ENCODE data around the gene STXBP5.

The STXBP5 gene

GRCh38 chr6:147209762-147210449 is 5.7 kb downstream of the STXBP5 start:
- WGBS: 99% methylated on average over 2 of the region's 2 CpGs
- Histone ChIP-seq H3K14ac (ENCODE audit: low read length in 2 of 2) (no peak overlapping the region), H2AK5ac (ENCODE audit: low read length, severe bottlenecking) (no peak overlapping the region), H3K4me1 (ENCODE audit: control insufficient read depth, insufficient read depth, low read depth, low read length) (peaks cover 2% of the 10 kb centered on the region), H2BK12ac (ENCODE audit: low read length in 2 of 2) (no peak overlapping the region), H2BK15ac (ENCODE audit: low read depth, poor library complexity, severe bottlenecking) (no peak overlapping the region), H3K36me3 (ENCODE audit: control insufficient read depth in 1 of 2, insufficient read depth in 2 of 2, low read depth in 1 of 2, low read length in 2 of 2) (peaks cover 0 to 9% of the 10 kb centered on the region in 2 experiments), H3K4ac (ENCODE audit: low read depth in 1 of 2, low read length in 2 of 2) (no peak overlapping the region), H3K23ac (ENCODE audit: low read length in 2 of 2) (no peak overlapping the region), H3K4me3 (ENCODE audit: insufficient read depth in 1 of 2, low read depth in 1 of 2, low read length in 2 of 2) (no peak overlapping the region), H3K27ac (ENCODE audit: low read length, poor library complexity, severe bottlenecking) (no peak overlapping the region), H3K4me2 (ENCODE audit: low read length, poor library complexity, severe bottlenecking) (no peak overlapping the region), H2AFZ (ENCODE audit: low read depth, low read length) (no peak overlapping the region), H4K91ac (ENCODE audit: low read length) (no peak overlapping the region), H3K18ac (ENCODE audit: low read depth in 1 of 2, low read length in 2 of 2) (no peak overlapping the region), H2BK120ac (ENCODE audit: low read depth, low read length) (no peak overlapping the region), H3K79me1 (replicated peaks; ENCODE audit: low read length, poor library complexity, severe bottlenecking) (peaks cover 15% of the 10 kb centered on the region), H3K27me3 (ENCODE audit: control insufficient read depth in 1 of 2, insufficient read depth in 1 of 2, low read length in 2 of 2) (no peaks in the 10 kb centered on the region), H3K9me3 (ENCODE audit: control insufficient read depth, low read length) (no peaks in the 10 kb centered on the region), H2BK5ac (ENCODE audit: low read depth, low read length, poor library complexity, severe bottlenecking) (no peak overlapping the region), H3K9ac (ENCODE audit: low read length) (no peak overlapping the region), H4K8ac (ENCODE audit: low read length) (no peak overlapping the region)
- no peak for DNase-seq

GRCh38 chr6:147211349-147211748 is 7.1 kb downstream of the STXBP5 start:
- Histone ChIP-seq H2BK120ac (ENCODE audit: low read depth, low read length) (no peak overlapping the region), H2BK12ac (ENCODE audit: low read length in 2 of 2) (no peak overlapping the region), H3K9ac (ENCODE audit: low read length) (no peak overlapping the region), H3K79me1 (replicated peaks; ENCODE audit: low read length, poor library complexity, severe bottlenecking) (peaks cover 19% of the 10 kb centered on the region), H2AK5ac (ENCODE audit: low read length, severe bottlenecking) (no peak overlapping the region), H3K4me1 (ENCODE audit: control insufficient read depth, insufficient read depth, low read depth, low read length) (no peaks in the 10 kb centered on the region), H3K4me3 (ENCODE audit: insufficient read depth in 1 of 2, low read depth in 1 of 2, low read length in 2 of 2) (no peak overlapping the region), H3K18ac (ENCODE audit: low read depth in 1 of 2, low read length in 2 of 2) (peak overlapping the region in 1 of 2 experiments; percentile 21), H3K9me3 (ENCODE audit: control insufficient read depth, low read length) (no peaks in the 10 kb centered on the region), H3K23ac (ENCODE audit: low read length in 2 of 2) (no peak overlapping the region), H4K91ac (ENCODE audit: low read length) (no peak overlapping the region), H3K27ac (ENCODE audit: low read length, poor library complexity, severe bottlenecking) (no peak overlapping the region), H3K27me3 (ENCODE audit: control insufficient read depth in 1 of 2, insufficient read depth in 1 of 2, low read length in 2 of 2) (no peaks in the 10 kb centered on the region), H3K36me3 (ENCODE audit: control insufficient read depth in 1 of 2, insufficient read depth in 2 of 2, low read depth in 1 of 2, low read length in 2 of 2) (peaks cover 0 to 10% of the 10 kb centered on the region in 2 experiments), H2BK5ac (ENCODE audit: low read depth, low read length, poor library complexity, severe bottlenecking) (no peak overlapping the region), H2BK15ac (ENCODE audit: low read depth, poor library complexity, severe bottlenecking) (no peak overlapping the region), H4K8ac (ENCODE audit: low read length) (no peak overlapping the region), H3K4me2 (ENCODE audit: low read length, poor library complexity, severe bottlenecking) (no peak overlapping the region), H3K14ac (ENCODE audit: low read length in 2 of 2) (no peak overlapping the region), H3K4ac (ENCODE audit: low read depth in 1 of 2, low read length in 2 of 2) (no peak overlapping the region), H2AFZ (ENCODE audit: low read depth, low read length) (no peak overlapping the region)
- 100% methylated on average over 2 of the region's 2 CpGs for WGBS
- no peak for DNase-seq

GRCh38 chr6:147211831-147212230 is 7.6 kb downstream of the STXBP5 start:
- Histone ChIP-seq H2AFZ (ENCODE audit: low read depth, low read length) (no peak overlapping the region), H3K27me3 (ENCODE audit: control insufficient read depth in 1 of 2, insufficient read depth in 1 of 2, low read length in 2 of 2) (no peaks in the 10 kb centered on the region), H3K79me1 (replicated peaks; ENCODE audit: low read length, poor library complexity, severe bottlenecking) (peaks cover 19% of the 10 kb centered on the region), H4K91ac (ENCODE audit: low read length) (no peak overlapping the region), H3K4me2 (ENCODE audit: low read length, poor library complexity, severe bottlenecking) (no peak overlapping the region), H4K8ac (ENCODE audit: low read length) (no peak overlapping the region), H2BK5ac (ENCODE audit: low read depth, low read length, poor library complexity, severe bottlenecking) (no peak overlapping the region), H3K4ac (ENCODE audit: low read depth in 1 of 2, low read length in 2 of 2) (no peak overlapping the region), H3K9me3 (ENCODE audit: control insufficient read depth, low read length) (no peaks in the 10 kb centered on the region), H2BK15ac (ENCODE audit: low read depth, poor library complexity, severe bottlenecking) (no peak overlapping the region), H2AK5ac (ENCODE audit: low read length, severe bottlenecking) (no peak overlapping the region), H3K18ac (ENCODE audit: low read depth in 1 of 2, low read length in 2 of 2) (peak overlapping the region in 1 of 2 experiments; percentile 21), H3K4me3 (ENCODE audit: insufficient read depth in 1 of 2, low read depth in 1 of 2, low read length in 2 of 2) (no peak overlapping the region), H2BK12ac (ENCODE audit: low read length in 2 of 2) (no peak overlapping the region), H3K23ac (ENCODE audit: low read length in 2 of 2) (no peak overlapping the region), H2BK120ac (ENCODE audit: low read depth, low read length) (no peak overlapping the region), H3K27ac (ENCODE audit: low read length, poor library complexity, severe bottlenecking) (no peak overlapping the region), H3K9ac (ENCODE audit: low read length) (no peak overlapping the region), H3K14ac (ENCODE audit: low read length in 2 of 2) (no peak overlapping the region), H3K4me1 (ENCODE audit: control insufficient read depth, insufficient read depth, low read depth, low read length) (no peaks in the 10 kb centered on the region), H3K36me3 (ENCODE audit: control insufficient read depth in 1 of 2, insufficient read depth in 2 of 2, low read depth in 1 of 2, low read length in 2 of 2) (peaks cover 0 to 10% of the 10 kb centered on the region in 2 experiments)
- 95% methylated on average over 2 of the region's 4 CpGs for WGBS
- DNase-seq: no peak

DNA sequence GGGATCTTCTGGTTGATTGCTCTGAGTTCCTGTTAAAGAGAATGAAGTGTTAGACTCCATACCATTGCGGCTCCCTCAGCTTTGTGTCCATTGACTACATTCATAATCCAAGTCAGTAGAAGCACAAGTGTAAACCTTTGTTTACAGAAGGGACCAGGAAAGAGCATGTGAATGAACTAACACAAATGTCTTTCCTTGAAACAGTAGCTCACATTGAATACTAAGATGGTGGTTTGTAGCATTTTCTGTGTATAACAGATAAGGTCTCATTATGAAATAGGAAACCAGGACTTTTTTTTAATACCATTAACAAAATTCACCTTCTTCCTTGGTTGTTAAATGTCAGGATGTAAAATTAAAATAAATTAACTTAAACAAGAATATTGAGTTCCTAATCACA is 8.4 kb downstream of the STXBP5 start:
- H3K4me2 ChIP-seq (ENCODE audit: low read length, poor library complexity, severe bottlenecking): no peak overlapping the region
- DNase-seq: no peak
- H2AFZ ChIP-seq (ENCODE audit: low read depth, low read length): no peak overlapping the region
- H3K27ac ChIP-seq (ENCODE audit: low read length, poor library complexity, severe bottlenecking): no peak overlapping the region
- peaks cover 0 to 10% of the 10 kb centered on the region in 2 experiments for H3K36me3 ChIP-seq (ENCODE audit: control insufficient read depth in 1 of 2, insufficient read depth in 2 of 2, low read depth in 1 of 2, low read length in 2 of 2)
- no peak overlapping the region for H2AK5ac ChIP-seq (ENCODE audit: low read length, severe bottlenecking)
- H2BK5ac ChIP-seq (ENCODE audit: low read depth, low read length, poor library complexity, severe bottlenecking): no peak overlapping the region
- no peak overlapping the region for H3K18ac ChIP-seq (ENCODE audit: low read depth in 1 of 2, low read length in 2 of 2)
- H3K14ac ChIP-seq (ENCODE audit: low read length in 2 of 2): no peak overlapping the region
- H3K23ac ChIP-seq (ENCODE audit: low read length in 2 of 2): no peak overlapping the region
- H2BK12ac ChIP-seq (ENCODE audit: low read length in 2 of 2): no peak overlapping the region
- H2BK120ac ChIP-seq (ENCODE audit: low read depth, low read length): no peak overlapping the region
- H3K4me1 ChIP-seq (ENCODE audit: control insufficient read depth, insufficient read depth, low read depth, low read length): no peaks in the 10 kb centered on the region
- no peaks in the 10 kb centered on the region for H3K27me3 ChIP-seq (ENCODE audit: control insufficient read depth in 1 of 2, insufficient read depth in 1 of 2, low read length in 2 of 2)
- no peaks in the 10 kb centered on the region for H3K9me3 ChIP-seq (ENCODE audit: control insufficient read depth, low read length)
- H3K79me1 ChIP-seq (replicated peaks; ENCODE audit: low read length, poor library complexity, severe bottlenecking): peaks cover 17% of the 10 kb centered on the region
- no peak overlapping the region for H2BK15ac ChIP-seq (ENCODE audit: low read depth, poor library complexity, severe bottlenecking)
- H3K9ac ChIP-seq (ENCODE audit: low read length): no peak overlapping the region
- WGBS: no CpG with 5 or more reads among the region's 1 CpG
- H4K8ac ChIP-seq (ENCODE audit: low read length): no peak overlapping the region
- no peak overlapping the region for H4K91ac ChIP-seq (ENCODE audit: low read length)
- no peak overlapping the region for H3K4me3 ChIP-seq (ENCODE audit: insufficient read depth in 1 of 2, low read depth in 1 of 2, low read length in 2 of 2)
- no peak overlapping the region for H3K4ac ChIP-seq (ENCODE audit: low read depth in 1 of 2, low read length in 2 of 2)
